ENCODE results near the gene ZNF366.

ZNF366 gene

DNA sequence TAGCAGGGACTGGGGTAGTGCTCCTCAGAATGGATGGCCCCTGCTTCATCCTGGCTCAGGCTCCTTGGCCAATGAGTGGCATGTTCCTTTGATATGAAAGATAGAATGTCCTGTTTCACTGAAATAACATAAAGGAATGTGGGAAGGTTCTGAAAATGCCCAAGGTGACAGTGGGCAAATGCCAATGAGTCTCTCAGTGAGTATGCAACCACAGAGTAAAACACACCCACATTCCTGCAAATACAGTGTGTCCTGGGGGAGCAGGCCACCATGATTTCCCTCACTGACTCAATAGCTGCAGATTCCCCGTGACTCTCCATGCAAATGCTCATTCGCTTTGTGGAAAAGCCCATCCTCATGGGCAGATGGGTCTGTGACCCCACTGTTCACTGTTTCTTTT lies 36.4 kb downstream of the ZNF366 start:
- peak; percentile 52 for DNase-seq (ENCODE audit: insufficient read length, low spot score)
- FAIRE-seq = peak; percentile 68

DNA sequence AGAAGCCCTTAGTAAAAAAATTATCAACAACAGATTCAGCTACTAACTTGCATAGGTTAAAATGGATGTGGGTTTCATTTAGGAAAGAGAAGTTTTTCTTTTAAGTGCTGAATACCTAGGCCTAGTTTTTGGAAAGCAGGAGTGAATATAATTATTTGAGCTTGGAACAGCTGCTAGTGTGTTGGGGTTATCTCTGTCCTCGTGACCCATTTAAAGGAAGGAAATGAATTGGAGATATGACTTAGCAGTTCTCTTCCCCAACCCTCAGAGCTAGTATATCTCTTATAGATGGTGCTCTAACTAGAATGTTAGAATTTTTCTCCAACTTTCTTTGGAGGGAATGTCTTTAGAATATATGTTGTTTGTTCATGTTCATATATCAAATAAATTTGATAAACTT lies 38.6 kb downstream of the ZNF366 start:
- DNase-seq (ENCODE audit: insufficient read length, low spot score) (no peak), FAIRE-seq (no peak)

DNA sequence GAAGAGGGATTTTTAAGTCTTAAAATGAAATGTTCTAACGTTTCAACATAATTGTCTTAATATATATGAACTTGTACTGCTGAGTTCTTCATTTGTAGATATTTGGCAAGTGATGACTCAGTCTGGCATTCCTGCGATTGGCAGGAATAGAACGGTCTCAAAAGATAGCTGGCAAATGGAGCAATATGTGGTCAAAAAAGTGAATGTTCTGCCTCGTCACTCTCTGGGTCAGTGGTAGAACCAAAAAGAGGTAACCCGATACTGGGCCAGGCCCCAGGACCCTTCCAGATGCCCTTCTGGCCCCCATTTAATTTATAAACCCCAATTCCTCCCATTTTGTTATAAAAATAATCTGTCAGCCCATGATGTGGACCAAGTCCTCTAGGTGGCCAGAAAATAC lies 39.2 kb downstream of the ZNF366 start:
- no peak for DNase-seq (ENCODE audit: insufficient read length, low spot score)
- FAIRE-seq = no peak

DNA sequence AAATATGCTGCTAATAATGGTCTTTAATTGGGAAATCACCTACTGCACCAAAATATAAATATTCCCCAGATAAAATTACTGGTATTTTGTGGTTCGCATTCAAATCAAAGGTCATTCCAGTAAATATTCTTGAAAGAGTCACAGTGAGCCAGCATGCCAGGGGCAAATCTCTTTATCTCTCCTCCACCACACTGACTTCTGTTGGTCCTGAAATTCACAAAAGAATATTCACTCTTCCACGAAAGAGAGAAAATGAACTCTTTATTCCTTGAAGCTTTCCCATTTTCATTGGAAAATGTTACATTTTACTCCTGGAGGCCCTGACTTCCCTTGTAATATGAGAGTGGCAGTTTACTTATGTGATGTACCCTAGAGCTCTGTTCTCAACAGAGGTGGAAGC lies 39.7 kb downstream of the ZNF366 start:
- DNase-seq (ENCODE audit: insufficient read length, low spot score) (no peak), FAIRE-seq (no peak)

DNA sequence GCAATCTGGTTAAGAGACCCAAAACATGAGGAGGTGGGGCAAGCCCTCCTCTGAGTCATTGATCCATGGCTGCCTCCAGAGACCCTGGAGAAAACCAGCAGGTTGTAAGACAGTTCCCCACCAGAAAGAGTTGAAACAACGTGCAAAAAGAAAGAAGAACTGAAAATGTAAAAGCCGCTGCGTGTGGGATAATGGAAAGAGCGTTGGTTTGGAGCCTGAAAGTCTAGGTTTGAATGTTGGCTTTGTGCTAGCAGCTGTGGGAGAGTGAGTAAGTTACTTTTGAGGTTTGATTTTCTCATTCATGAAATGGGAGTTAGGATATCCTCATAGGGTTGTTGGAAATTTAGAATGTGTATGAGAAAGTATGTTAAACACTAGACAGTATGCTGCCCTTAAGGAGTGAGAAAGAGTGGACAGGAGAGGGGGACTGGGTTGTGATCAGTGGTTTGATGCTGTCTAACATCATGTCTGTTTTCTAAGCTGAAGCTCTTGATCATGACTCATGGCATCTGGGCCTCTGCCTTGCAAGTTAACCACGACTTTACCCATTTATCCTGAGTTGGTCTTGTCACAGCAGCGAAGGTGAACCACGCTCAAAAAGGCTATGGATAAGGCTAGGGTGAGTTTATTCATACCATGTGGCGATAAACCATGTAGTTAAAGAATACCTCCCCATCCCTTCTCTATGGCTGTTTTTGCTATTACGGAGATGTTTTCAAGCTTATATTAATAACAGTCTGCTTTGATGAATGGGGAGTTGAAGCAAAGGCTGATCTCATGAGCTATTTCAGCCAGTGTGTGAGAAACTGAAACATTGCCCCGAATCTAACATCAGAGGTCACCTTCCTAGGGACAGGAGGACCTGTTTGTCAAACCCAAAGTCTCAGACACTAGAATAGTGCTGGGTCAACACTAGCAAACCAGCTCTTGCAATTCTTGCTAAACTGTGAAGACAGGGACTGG lies 41.3 kb downstream of the ZNF366 start:
- no peak for DNase-seq (ENCODE audit: insufficient read length, low spot score)

DNA sequence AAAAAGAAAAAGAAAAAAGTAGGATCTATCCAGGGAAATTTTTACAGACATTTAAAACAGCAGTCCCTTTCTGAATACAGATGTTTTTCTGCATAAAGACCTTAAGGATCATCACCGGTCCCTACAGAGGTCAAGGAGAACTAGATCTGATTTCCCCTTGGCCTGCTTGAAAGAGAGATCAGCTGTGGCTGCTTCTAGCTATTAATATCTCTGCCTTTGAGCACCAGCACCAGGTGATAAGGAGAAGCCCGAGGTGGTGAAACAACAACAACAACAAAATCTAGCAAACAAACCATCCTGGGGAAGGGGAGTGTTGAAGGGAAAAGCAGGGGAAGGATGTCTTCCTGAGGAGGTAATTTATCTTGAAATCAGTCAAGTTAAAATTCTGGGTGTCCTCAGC lies 42.1 kb downstream of the ZNF366 start:
- no peak for FAIRE-seq
- no peak for DNase-seq (ENCODE audit: insufficient read length, low spot score)

More for the DNA sequence above, 41.3 kb downstream of the ZNF366 start:
- FAIRE-seq = peak; percentile 64

DNA sequence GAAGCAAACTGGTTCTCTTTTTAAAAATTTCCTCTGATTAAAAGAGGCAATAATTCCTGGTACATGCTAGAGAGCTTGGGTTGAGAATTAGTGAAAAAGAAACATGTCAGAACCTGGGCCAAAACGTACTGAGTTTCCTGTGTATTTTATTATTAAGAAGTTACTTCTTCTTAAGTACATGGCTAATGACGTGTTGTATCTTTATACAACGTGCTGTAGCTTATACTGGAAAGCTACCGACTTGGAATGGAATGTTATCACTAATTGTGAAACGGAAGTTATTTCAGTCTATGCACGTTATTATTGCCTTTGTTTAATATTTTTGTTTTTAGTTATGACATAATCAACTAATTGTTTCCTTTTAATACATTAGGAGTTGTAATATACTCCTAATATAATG lies 43.1 kb downstream of the ZNF366 start:
- no peak for FAIRE-seq
- DNase-seq (ENCODE audit: insufficient read length, low spot score) = no peak

DNA sequence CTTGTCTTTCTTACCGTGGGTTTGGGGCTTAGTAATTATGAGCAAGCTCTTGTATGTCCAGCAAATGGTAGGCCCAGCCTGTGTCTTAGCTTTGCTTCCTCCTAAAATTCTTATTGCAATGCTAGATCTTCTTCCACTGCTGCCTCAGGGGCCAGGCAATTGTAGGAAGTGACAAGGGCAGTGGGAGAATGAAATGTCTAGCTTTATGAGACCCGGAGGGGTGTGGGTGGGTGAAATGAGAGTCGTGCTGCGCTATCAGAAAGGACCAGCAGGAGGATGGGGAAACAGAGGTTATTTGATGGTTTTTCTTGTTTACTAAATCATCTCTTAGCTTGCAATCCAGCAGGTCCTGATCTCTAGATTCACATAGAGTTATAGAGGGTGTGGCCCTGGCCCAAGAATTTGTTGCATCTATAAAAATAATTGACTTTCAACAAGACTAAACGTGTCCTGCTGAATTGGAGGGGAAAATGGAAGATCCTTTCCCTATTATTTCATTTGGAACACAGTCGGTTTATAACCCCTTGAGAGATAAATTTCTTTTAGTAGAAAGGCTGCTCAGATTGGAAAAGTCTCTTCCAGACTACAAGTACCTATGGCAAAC lies 43.7 kb downstream of the ZNF366 start:
- FAIRE-seq = no peak
- no peak for DNase-seq (ENCODE audit: insufficient read length, low spot score)

DNA sequence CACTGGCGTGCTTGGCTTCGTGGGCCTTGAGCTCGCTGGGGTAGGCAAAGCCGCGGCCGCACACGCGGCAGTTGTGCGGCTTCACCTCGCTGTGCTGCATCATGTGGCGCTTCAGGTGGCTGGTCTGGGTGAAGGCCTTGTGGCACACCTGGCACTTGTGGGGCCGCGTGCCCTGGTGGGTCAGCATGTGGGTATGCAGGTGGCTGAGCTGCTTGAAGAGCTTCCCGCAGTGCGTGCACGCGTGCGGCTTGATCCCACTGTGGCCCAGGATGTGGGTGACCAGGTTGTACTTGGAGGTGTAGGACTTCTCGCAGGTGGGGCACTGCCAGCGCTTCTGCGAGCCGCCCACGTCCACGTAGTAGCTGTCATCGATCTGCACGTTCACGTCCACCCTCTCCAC lies 46.8 kb downstream of the ZNF366 start:
- FAIRE-seq (no peak), DNase-seq (ENCODE audit: insufficient read length, low spot score) (no peak)

DNA sequence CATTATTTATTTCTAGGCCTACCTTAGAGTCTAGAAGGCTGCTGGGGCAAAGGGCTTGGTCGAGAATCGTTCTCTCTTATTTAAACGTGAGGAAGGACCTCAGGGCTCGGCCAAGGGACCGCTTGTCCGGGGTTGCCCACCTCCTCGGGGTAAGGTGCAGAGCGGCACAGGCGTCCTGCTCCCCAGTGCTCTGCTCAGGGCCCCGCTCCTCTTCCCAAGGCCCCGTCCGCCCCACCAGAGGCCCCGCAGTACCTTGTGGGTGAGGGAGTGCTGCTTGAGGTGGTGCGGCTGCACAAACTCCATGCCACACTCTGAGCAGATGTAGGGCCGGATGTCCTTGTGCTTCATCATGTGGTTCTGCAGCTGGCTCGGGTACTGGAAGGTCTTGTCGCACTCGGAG lies 47.3 kb downstream of the ZNF366 start:
- DNase-seq (ENCODE audit: insufficient read length, low spot score) (no peak), FAIRE-seq (no peak)

DNA sequence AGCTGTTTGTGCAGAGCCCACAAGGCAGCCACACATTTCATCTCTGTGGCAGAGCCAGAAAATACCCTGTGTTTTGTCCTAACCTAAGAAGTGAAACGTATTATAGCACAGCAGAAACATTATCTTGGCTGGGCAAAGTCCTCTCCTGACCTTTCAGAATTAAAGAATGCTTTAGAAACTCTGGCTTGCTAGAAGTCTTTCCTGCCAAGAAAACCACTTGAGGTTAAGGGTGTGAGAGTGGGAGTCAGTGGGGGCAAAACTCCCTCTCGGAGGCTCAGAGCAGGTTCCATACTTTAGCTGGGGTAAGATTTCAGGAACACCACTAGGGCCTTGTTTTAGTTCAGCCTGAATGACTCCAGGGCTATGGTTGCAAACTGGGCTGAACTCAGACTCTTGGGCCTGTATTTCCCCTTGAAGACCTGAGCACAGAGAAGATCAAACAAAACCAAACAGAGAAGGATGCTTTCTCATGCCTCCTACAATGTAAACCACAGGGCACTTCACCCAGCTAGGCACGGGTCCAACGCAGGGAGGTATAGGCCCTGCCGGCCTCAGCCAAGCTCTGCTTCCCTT lies 48.0 kb downstream of the ZNF366 start:
- DNase-seq (ENCODE audit: insufficient read length, low spot score) (no peak), FAIRE-seq (no peak)

DNA sequence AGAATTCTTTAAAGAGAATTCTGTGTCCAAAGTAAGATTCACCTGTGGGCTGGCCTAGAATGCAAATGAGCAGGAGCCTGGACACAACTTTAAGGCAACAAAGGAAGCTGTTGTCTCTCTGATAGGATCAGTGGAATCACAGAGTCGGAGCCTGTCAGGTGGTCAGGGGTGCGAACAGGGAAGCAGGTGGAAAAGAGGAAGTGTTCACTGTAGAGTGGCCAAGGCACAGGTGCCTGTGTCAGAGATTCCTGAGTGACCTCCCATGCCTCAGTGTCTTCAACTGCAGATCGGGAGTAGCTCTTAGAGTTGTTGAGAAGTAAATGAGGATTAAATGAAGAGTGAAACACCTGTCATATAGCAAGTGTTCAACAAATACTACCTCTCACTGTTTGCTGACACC lies 48.8 kb downstream of the ZNF366 start:
- no peak for FAIRE-seq

DNA sequence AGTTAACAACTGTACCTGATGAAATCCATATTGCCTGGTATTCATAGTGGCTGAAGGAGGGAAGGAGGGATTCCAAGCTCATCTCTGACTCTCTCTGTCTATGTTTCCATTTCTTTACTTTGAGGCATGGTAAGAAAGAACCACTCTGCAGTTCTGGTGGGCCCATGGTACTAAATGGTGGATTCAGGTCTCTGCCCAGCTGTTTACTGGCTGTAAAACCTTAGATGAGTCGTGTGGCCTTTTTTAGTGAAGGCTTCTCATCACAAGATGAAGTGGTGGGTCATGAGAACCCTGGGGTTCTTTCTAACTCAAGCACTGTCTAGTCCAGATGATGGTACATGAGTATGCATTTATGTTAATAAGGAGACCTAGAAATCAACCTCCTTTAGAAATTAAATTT lies 49.7 kb downstream of the ZNF366 start:
- FAIRE-seq (no peak), DNase-seq (ENCODE audit: insufficient read length, low spot score) (no peak)

More for the DNA sequence above, 48.8 kb downstream of the ZNF366 start:
- DNase-seq (ENCODE audit: insufficient read length, low spot score) = no peak

DNA sequence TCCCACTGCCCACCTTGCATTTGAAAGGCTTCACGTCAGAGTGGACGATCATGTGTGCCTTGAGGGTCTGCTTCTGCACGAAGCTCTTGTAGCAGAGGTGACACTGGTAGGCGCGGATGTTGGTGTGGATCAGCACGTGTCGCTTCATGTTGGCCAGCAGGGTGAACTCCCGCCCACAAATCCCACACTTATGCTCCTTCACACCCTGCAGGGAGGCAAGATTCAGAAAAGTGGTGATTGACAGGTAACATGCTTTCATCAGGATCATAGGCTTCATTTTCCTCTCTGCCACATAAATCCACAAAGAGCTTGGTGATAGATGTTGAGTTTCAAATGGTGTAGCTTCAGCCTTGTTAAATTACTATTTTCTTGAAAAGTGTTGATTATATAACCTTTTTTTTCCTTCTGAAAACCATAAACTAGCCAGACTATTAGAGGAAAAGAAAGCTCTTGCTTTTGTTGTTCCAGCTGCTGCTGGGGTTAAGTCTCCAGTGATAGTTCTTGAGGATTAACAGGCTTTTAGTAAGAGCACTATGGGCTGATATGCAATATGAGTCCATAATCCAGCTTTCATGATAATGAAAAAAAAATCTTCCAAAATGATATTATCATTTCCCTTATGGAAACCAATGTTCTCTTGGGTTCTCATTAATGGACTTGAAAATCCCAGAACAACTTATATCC lies 50.7 kb downstream of the ZNF366 start:
- no peak for FAIRE-seq
- DNase-seq (ENCODE audit: insufficient read length, low spot score) = no peak

DNA sequence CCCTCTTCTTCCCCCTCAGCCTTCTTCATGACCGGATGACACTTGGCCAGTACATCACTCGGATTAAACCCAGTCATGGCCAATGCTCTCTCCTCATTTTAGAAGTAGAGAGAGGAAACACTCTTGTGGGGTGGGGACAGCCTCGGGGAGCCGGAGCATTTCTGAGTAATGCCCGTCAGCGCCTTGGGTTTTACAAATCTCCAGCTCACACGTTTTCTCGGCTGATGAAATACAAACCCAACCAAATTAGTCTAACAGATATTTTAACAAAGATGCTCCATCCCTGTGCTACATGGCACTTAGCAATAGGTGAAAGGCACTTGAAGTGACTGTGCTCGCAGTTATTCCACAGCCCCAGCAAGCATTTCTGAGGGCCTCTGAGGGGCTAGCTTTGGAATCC lies 51.7 kb downstream of the ZNF366 start:
- DNase-seq (ENCODE audit: insufficient read length, low spot score) = no peak
- no peak for FAIRE-seq

DNA sequence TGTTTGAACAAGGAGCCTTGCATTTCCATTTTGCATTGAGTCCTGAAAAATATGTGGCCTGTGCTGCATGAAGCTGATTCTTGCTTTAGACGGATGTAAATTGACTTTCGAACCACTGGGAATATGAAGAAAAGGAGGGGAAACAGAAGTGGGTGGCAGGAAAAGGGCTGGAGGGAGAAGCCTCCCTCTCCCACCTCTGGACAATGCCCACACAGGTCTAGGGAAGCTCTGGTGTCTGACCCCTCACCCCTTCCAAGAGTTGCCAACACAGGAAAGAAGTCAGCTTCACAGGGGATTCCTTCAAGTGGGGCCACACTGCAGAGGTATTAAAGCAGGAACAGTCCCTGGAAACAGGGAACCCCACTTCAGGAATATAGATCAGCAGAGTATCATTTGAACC lies 52.2 kb downstream of the ZNF366 start:
- FAIRE-seq = no peak

DNA sequence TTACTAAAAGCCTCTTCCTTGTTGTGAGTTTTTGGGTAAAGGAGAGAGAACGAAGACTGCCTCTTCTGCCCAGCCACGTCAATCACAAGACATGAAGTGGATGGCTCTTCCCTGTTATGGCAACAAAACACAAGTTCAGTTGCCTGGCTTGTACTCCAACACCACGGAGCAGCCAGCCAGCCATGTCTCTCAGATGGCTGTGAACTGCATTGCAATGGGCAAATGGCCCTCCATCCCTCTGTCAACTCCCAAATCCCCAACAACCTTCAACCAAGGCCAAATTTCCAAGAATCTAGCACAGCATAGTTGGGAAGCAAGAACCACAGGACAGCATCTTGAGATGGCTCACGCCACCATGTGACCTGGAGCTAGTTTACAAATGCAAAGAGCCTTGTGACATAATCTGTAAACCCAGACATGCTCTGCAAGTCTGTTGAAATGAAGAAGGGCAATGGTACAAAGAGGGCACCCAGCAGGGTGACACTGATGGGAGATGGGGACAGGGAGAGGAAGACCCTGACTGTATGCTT lies 53.9 kb downstream of the ZNF366 start:
- DNase-seq (ENCODE audit: insufficient read length, low spot score) (no peak), FAIRE-seq (peak; percentile 31)

More for the DNA sequence above, 52.2 kb downstream of the ZNF366 start:
- DNase-seq (ENCODE audit: insufficient read length, low spot score) = no peak

DNA sequence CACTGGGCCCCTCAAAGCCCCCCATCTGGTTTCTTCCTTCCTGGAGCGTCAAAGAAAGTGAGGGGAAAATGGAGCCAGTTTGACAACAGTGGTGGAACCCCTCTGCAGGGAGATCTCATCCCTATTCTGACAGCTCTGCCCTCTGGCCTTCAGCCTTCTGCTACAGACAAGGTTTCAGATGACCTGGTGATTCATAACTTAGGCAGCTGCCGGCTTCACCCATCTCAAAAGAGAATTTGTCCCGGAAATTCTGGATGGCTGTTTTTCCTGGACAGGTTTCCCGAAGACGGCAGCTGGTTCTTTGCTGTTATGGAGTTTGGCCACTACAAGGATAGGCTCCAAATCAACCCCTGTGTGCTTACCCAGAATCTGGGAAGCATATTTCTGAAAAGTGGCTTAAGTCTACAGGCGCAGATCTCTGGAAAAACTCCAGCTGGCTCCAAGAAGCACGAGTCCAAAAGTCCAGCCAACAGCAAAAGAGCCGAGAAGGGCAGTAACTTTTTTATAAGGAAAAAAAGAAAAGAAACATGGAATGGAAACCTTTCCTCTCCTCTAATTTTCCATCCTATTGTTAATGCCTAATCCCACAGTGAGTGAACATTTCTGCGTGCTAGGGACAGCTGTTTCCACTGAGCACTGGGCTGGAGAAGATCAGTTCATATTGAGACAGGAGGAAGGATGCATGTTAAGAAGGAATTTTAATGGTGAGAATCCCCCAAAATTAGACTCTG lies 54.5 kb downstream of the ZNF366 start:
- peak; percentile 80 for DNase-seq (ENCODE audit: insufficient read length, low spot score)
- FAIRE-seq = peak; percentile 4

DNA sequence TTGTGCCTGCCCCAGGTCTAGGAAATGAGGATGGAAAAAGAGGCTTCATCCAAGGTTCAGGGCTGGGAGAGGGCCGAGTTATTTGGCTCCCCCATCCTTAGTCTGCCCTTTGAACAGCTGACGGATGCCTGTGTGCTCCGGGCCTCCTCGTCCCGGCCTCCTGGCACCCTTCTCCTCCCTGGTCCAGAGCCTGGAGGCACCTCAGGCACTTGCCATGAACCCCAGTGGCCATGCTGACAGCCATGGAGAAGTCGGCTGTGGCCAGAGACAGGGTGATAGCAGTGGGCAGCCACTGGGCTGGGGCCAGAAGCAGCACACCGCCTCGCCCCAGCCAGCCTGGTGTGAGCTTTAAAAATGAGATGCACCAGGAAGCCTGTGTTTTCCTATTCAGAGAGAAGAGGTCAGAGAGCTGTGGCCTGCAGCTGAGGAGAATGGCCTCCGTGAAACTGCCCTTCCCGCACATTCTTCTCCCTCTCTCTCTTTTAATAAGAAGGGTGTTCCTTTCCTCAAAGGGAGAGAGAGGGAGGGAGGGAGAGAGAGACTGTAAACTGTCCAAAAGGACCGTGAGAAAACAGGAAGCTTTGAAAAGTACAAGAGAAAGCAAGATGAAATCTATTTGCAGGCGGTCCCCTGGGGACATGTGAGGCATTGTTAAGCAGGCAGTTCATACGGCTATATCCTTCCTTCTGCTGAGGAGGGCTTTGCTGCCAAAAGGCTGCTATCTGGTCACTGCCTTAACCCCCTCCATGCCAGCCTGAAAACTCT lies 55.3 kb downstream of the ZNF366 start:
- DNase-seq (ENCODE audit: insufficient read length, low spot score) = no peak
- no peak for FAIRE-seq

DNA sequence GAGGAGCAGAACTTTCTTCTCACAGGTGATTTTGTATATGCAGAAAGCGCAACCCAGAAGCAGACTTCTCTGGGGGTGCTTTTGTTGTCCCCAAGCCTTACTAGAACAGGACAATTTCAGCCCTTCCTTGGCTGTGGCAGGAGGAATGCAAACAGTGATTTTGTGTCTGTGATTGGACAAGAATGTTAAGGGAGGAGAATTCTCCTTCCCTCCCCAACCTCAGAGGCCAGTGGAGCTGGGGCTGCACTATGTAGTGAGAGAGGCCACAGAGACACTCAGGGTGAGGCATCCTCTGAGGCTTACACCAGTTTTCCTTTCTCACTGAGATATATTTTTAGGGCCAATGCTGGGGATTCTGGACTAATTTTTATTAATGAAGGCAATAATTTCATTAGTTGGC lies 58.8 kb downstream of the ZNF366 start:
- no peak for FAIRE-seq

More for the DNA sequence above, 58.8 kb downstream of the ZNF366 start:
- DNase-seq (ENCODE audit: insufficient read length, low spot score) = no peak
